SH-SY5Y (cell line): ENCODE data around the gene DST.

Source experiments
- GATA2 ChIP-seq: IDR thresholded peaks from 2 replicates; pipeline ENCODE4 v1.6.1; 2011; ENCODE audit warnings: mild to moderate bottlenecking, low read depth, low read length
- GATA3 ChIP-seq: IDR thresholded peaks from 2 replicates; pipeline ENCODE4 v1.6.1; 2011; ENCODE audit warnings: low read depth, mild to moderate bottlenecking, low read length, moderate library complexity

The DST gene

DNA sequence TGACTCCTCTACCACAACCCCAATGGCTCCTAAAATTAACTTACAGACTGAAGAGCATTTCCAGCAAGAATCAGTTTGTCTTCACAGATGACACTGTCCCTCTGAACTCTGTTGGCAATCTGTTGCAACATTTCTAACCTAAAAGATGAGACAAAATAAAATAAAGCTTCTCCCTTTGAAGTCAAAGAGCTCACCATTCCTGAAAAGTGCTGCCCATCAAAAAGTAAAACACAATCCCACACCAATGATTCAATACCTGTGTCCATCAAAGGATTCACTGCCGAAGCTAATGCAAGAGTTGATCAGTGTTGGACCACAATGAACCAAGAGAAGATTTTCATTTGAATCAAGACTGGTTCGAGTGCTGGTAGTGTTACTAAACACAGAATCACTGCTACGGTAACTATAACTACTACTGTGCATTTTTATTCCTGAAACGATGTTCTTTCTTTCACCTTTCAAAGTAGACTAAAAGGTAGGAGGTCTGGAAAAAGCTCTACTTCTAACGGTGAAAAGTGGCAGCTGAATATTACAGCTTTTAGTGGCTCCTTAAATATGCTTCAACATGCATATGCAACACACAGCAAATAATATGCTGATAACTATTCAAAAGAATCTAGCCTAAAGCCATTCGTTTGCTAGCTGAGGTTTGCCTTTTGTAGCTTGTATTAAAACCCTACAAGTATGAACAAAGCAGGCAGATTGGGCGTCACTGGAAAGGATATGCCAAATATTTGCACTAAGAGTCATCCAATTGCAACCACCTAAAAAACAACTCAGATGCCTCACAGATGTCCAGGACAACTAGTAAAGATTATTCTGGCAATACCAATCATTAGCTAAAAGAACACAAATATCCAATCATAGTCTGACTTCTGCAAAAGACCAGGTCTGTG, at the start of gene DST:
TSS of gene DST (minus strand) at position 524 of the 896 bp plus-strand sequence.
- TF ChIP-seq GATA2 (no peak), GATA3 (no peak)

DNA sequence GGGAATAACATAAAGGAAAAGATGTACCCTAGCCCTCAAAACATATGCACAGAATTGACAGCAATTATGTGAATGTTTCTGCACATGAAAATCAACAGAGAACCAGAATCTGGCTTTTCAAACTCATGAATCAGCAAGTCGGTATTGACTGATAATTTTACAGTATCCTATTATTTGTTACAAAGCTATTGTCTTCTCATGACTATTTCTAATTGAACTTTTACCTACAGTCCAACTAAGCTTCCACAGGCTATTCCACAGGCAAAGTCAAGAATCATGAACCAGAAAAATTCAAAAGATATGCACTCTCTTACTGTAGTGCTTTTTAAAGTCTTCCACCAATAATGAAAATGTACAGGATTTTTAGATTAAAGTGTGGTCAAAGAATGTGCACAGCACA, 49.1 kb upstream of the DST start:
- TF ChIP-seq GATA2 (no peak), GATA3 (no peak)

GRCh38 chr6:56691286-56691595, 48.6 kb upstream of the DST start:
- no peak for TF ChIP-seq GATA2

DNA sequence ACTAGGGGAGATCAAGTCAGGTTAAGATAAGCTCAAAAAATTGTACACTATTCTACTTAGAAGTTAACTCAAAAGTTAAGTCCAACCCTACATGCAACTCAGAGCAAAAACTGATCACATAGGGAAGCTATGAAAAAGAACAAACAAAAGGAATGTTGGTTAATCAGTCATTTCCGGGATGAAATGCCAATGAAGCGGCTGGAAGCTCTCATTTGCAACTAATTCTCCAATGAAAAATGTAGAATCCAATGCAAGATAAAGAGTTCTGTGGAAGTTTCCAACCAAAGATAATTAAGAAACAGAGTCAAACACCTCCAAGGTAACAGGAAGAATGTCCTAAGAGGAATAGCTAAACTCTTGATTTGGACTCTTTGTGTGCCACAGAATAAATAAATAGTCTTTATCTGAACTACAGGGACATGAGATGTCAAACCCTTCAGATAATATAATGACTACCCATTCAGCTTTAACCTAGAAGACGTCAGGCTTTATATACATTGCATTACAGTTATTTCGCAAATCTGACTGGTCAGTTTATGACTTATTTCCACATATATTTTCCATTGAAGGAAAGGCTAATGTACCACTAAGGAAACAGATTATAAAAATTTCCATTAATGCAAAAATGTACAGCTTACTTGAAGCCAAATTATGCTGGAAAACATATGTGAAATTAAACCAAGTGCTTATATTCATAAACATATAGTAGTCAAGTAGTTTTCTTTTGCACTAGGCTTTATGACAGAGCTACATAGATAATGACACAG, 48.0 kb upstream of the DST start:
- TF ChIP-seq GATA2 = no peak
- no peak for TF ChIP-seq GATA3

GRCh38 chr6:56689663-56690062, 47.0 kb upstream of the DST start:
- TF ChIP-seq GATA2 (no peak), GATA3 (no peak)

- TF ChIP-seq GATA3 = no peak
- no peak for TF ChIP-seq GATA2
Observed at GRCh38 chr6:56689114-56689513, 46.4 kb upstream of the DST start.

DNA sequence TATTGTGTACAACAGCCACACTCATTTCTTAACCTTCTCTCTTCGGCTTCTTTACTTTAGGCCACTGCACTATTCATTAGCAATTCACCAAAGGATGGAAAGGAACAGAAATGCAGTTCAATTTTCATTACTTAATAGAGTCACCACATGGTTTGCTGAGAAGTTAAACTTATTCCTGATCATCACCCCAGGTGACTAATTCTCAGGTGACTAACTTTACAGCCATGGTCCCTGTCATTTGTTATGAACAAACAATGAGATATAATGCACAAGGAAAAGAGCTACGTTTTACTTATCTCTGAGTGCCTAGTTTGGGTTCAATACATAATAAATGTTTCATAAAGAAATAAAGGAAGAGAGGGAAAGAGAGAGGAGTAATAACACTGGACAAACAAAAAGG, 45.8 kb upstream of the DST start:
- TF ChIP-seq GATA3 (no peak), GATA2 (no peak)

DNA sequence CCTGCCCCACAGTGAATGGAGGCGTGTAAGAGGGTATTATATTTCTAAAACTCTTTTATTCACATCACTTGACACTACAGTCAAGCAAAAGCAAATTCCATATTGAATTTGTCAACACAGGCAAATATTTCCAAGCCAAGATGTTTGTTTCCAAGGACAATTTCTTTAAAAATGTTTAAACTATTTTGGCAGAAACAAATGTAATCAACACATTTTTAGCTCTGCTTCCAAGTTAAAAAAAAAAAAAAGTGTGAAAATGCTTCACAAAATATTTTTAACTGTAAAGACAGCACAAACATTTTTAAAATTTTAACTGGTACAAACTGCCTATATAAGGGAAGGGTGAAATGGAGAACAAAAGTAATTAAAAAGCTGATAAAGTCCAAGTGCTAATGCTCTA, 44.9 kb upstream of the DST start:
- TF ChIP-seq GATA3 = no peak
- no peak for TF ChIP-seq GATA2

DNA sequence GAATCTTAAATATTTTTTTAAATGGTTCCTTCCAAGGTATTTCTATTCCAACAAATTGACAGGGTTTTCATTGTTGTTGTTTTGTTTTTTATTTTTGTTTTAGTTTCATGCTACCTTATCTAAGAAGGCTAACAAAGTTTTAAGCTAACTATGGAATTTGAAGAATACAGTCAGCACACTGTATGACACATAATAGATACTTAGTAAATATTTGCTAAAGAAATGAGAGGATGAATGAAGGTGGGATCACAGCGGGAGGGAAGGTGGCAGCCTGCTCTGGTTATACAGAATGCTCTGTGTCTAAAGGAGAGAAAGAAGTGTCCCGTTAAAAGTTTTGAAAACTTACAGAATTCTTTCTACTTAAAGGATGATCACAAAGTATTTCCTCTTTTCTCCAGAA, 43.7 kb upstream of the DST start:
- TF ChIP-seq GATA3 (no peak), GATA2 (no peak)

GRCh38 chr6:56685994-56686393, 43.3 kb upstream of the DST start:
- TF ChIP-seq GATA3 (peak; percentile 60; the same call in 1 of the 2 replicates), GATA2 (peak; percentile 65; the same call in 1 of the 2 replicates)

GRCh38 chr6:56685102-56685733, 42.5 kb upstream of the DST start:
- TF ChIP-seq GATA2 (no peak), GATA3 (no peak)

- no peak for TF ChIP-seq GATA2
- no peak for TF ChIP-seq GATA3
Observed at GRCh38 chr6:56684342-56685101, 41.8 kb upstream of the DST start.

GRCh38 chr6:56683882-56684281, 41.2 kb upstream of the DST start:
- TF ChIP-seq GATA2 (no peak), GATA3 (no peak)

GRCh38 chr6:56682635-56683034, 39.9 kb upstream of the DST start:
- TF ChIP-seq GATA2 = no peak
- no peak for TF ChIP-seq GATA3
